H1 (cell line): Measurements from ENCODE around the gene CLDN9. TPM values are rescaled to one million over a fixed set of nuclear protein-coding genes. Genes with fewer than 3 reads are reported as not detected.

Source experiments
- CTCF ChIA-PET: fragments of 300-600 bp; sonication (Branson Sonifier 250); formaldehyde crosslinking; loops from one replicate; lab custom pipeline; 2021; ENCODE audit not compliant: partially characterized antibody; lab: Charles Lee
- POLR2A ChIA-PET: fragments of 300-600 bp; sonication (Branson Sonifier 250); formaldehyde crosslinking; loops from one replicate; lab custom pipeline; 2021; ENCODE audit warnings: inconsistent platforms; ENCODE audit not compliant: partially characterized antibody; lab: Charles Lee
- DNase-seq, 2 experiments: peaks; one replicate each; pipeline versions ENCODE4 v3.0.0 to v3.0.0-alpha.2; 2010 to 2022; ENCODE audit warnings: low spot score in 2 of 2, low read depth in 1 of 2, mixed read lengths in 1 of 2
- FAIRE-seq: peaks from 2 replicates; lab custom pipeline; 2011; peaks lifted over from hg19 to GRCh38; lab: Jason Lieb, UNC
- H2AFZ ChIP-seq: 2 replicates; pipeline ENCODE4 v1.8.1; 2012; ENCODE audit warnings: low read length, inconsistent platforms
- H2AK5ac ChIP-seq: 2 replicates; pipeline ENCODE4 v1.6.1; 2013; ENCODE audit warnings: low read depth, low read length
- H2BK120ac ChIP-seq: replicated peaks from 2 replicates; pipeline ENCODE3; 2013; ENCODE audit warnings: low read depth, low read length, inconsistent platforms
- H2BK12ac ChIP-seq: 2 replicates; pipeline ENCODE4 v1.6.1; 2013; ENCODE audit warnings: low read depth, low read length
- H2BK15ac ChIP-seq: 2 replicates; pipeline ENCODE4 v1.6.1; 2013; ENCODE audit warnings: low read length
- H2BK20ac ChIP-seq: 2 replicates; pipeline ENCODE4 v1.6.1; 2013; ENCODE audit warnings: low read length
- H2BK5ac ChIP-seq: 2 replicates; pipeline ENCODE4 v1.6.1; 2013; ENCODE audit warnings: low read depth, low read length
- H3K14ac ChIP-seq: 2 replicates; pipeline ENCODE4 v1.6.1; 2013; ENCODE audit warnings: inconsistent platforms; ENCODE audit not compliant: insufficient read length
- H3K18ac ChIP-seq: 2 replicates; pipeline ENCODE4 v1.6.1; 2013; ENCODE audit warnings: low read length; ENCODE audit errors: extremely low read depth
- H3K23ac ChIP-seq: 2 replicates; pipeline ENCODE4 v1.6.1; 2013; ENCODE audit warnings: inconsistent platforms; ENCODE audit not compliant: insufficient read length
- H3K23me2 ChIP-seq: 2 replicates; pipeline ENCODE4 v1.6.1; 2013; ENCODE audit warnings: low read depth, low read length
- H3K27ac ChIP-seq: 2 replicates; pipeline ENCODE4 v1.6.1; 2011; ENCODE audit warnings: low read depth, low read length, inconsistent platforms
- H3K27me3 ChIP-seq, 4 experiments: replicated peaks in 1 of 4; 1 replicate in 1 of 4; 2 replicates in 3 of 4; pipeline versions ENCODE4 v1.6.1 to v1.8.1; 2011 to 2013; ENCODE audit warnings: low read length in 3 of 4, mild to moderate bottlenecking in 3 of 4, inconsistent platforms in 2 of 4, mixed read lengths in 2 of 4, moderate library complexity in 1 of 4; ENCODE audit not compliant: control insufficient read depth in 3 of 4, insufficient read depth in 3 of 4; ENCODE audit errors: extremely low read depth in 1 of 4
- H3K36me3 ChIP-seq, 4 experiments: 2 replicates each; pipeline versions ENCODE4 v1.6.1 to v1.8.1; 2011 to 2013; ENCODE audit warnings: mild to moderate bottlenecking in 4 of 4, low read length in 3 of 4, moderate library complexity in 2 of 4, control low read depth in 1 of 4, inconsistent platforms in 1 of 4; ENCODE audit not compliant: insufficient read depth in 4 of 4, control insufficient read depth in 2 of 4
- H3K4ac ChIP-seq: replicated peaks from 2 replicates; pipeline ENCODE3; 2013; ENCODE audit warnings: low read length, low read depth, mixed read lengths, inconsistent platforms; ENCODE audit not compliant: insufficient read length
- H3K4me1 ChIP-seq, 4 experiments: replicated peaks in 1 of 4; 1 replicate in 1 of 4; 2 replicates in 3 of 4; pipeline versions ENCODE4 v1.6.1 to v1.8.1; 2011 to 2013; ENCODE audit warnings: low read length in 3 of 4, inconsistent platforms in 2 of 4, mixed read lengths in 1 of 4; ENCODE audit not compliant: insufficient read depth in 4 of 4, control insufficient read depth in 3 of 4
- H3K4me2 ChIP-seq, 2 experiments: 2 replicates each; pipeline versions ENCODE4 v1.6.1 to v1.8.1; 2011 to 2013; ENCODE audit warnings: low read depth in 2 of 2, low read length in 2 of 2, control low read depth in 1 of 2, inconsistent platforms in 1 of 2, mild to moderate bottlenecking in 1 of 2; ENCODE audit not compliant: insufficient read depth in 1 of 2
- H3K4me3 ChIP-seq, 4 experiments: fragments of 200-600, 300-600 bp in 1 of 4; sonication (generic), shearing (Covaris generic), sonication (Bioruptor Twin) in 1 of 4; 2 replicates each; pipeline versions ENCODE4 v1.5.1 to v1.8.1; 2011 to 2016; ENCODE audit warnings: low read length in 4 of 4, low read depth in 3 of 4, control low read depth in 2 of 4, inconsistent platforms in 2 of 4, mild to moderate bottlenecking in 2 of 4, mixed read lengths in 1 of 4, moderate library complexity in 1 of 4; ENCODE audit not compliant: insufficient read depth in 2 of 4; ENCODE audit errors: extremely low read depth in 1 of 4
- H3K56ac ChIP-seq: replicated peaks from 2 replicates; pipeline ENCODE3; 2013; ENCODE audit warnings: low read depth, mild to moderate bottlenecking, mixed read lengths, low read length, inconsistent platforms; ENCODE audit not compliant: insufficient read length
- H3K79me1 ChIP-seq: 2 replicates; pipeline ENCODE4 v1.6.1; 2013; ENCODE audit warnings: low read depth, low read length, control low read depth
- H3K79me2 ChIP-seq, 2 experiments: 2 replicates each; pipeline versions ENCODE4 v1.6.1 to v1.8.1; 2012 to 2013; ENCODE audit warnings: low read length in 2 of 2, mild to moderate bottlenecking in 2 of 2, inconsistent platforms in 1 of 2; ENCODE audit not compliant: insufficient read depth in 2 of 2, control insufficient read depth in 1 of 2
- H3K9ac ChIP-seq, 4 experiments: replicated peaks in 1 of 4; 1 replicate in 1 of 4; 2 replicates in 3 of 4; pipeline versions ENCODE4 v1.6.1 to v1.8.1; 2011 to 2013; ENCODE audit warnings: low read depth in 3 of 4, low read length in 3 of 4, control low read depth in 2 of 4, mild to moderate bottlenecking in 2 of 4, moderate library complexity in 2 of 4, inconsistent platforms in 1 of 4; ENCODE audit errors: extremely low read depth in 1 of 4
- H3K9me3 ChIP-seq, 2 experiments: 2 replicates each; pipeline versions ENCODE4 v1.6.1 to v1.8.1; 2012 to 2013; ENCODE audit warnings: mild to moderate bottlenecking in 2 of 2, moderate library complexity in 2 of 2, control low read depth in 1 of 2, inconsistent platforms in 1 of 2, low read depth in 1 of 2, low read length in 1 of 2, mixed read lengths in 1 of 2; ENCODE audit not compliant: insufficient read depth in 2 of 2
- H4K20me1 ChIP-seq, 2 experiments: replicated peaks in 1 of 2; 2 replicates each; pipeline versions ENCODE3 to v1.8.1; 2011 to 2013; ENCODE audit warnings: inconsistent platforms in 2 of 2, low read length in 2 of 2, mild to moderate bottlenecking in 1 of 2; ENCODE audit not compliant: insufficient read depth in 2 of 2, control insufficient read depth in 1 of 2
- H4K5ac ChIP-seq: 2 replicates; pipeline ENCODE4 v1.6.1; 2013; ENCODE audit warnings: low read length, low read depth, mixed read lengths, inconsistent platforms; ENCODE audit not compliant: insufficient read length
- H4K8ac ChIP-seq: 2 replicates; pipeline ENCODE4 v1.8.0; 2013; ENCODE audit warnings: mild to moderate bottlenecking, moderate library complexity, low read length, inconsistent platforms; ENCODE audit not compliant: insufficient read depth; ENCODE audit errors: extremely low read depth
- H4K91ac ChIP-seq: replicated peaks from 2 replicates; pipeline ENCODE3; 2013; ENCODE audit warnings: low read length, mixed read lengths, inconsistent platforms; ENCODE audit not compliant: insufficient read length
- BCL11A ChIP-seq, 2 experiments: IDR thresholded peaks; one replicate each; pipeline ENCODE4 v1.6.1; 2011; ENCODE audit warnings: low read depth in 2 of 2, low read length in 2 of 2, mild to moderate bottlenecking in 2 of 2
- CREB1 ChIP-seq: IDR thresholded peaks from 2 replicates; pipeline ENCODE4 v1.6.1; 2012; ENCODE audit warnings: inconsistent platforms
- E2F6 ChIP-seq: IDR thresholded peaks from 2 replicates; pipeline ENCODE4 v1.6.1; 2012; ENCODE audit warnings: inconsistent platforms
- JUN ChIP-seq: IDR thresholded peaks from 2 replicates; pipeline ENCODE4 v1.6.1; 2011; ENCODE audit warnings: low read depth, mild to moderate bottlenecking, improper control_type of control experiment, low read length
- KDM5A ChIP-seq: fragments of 200-600 bp; IDR thresholded peaks from 2 replicates; pipeline ENCODE4 v1.7.1; 2012; ENCODE audit warnings: mild to moderate bottlenecking, low read length, inconsistent platforms, mixed read lengths
- MAX ChIP-seq: IDR thresholded peaks from 2 replicates; pipeline ENCODE4 v1.6.1; 2012; ENCODE audit warnings: inconsistent platforms
- RXRA ChIP-seq: IDR thresholded peaks from 2 replicates; pipeline ENCODE4 v1.6.1; 2011; ENCODE audit warnings: low read depth, mild to moderate bottlenecking, low read length, moderate library complexity; ENCODE audit not compliant: insufficient read depth
- SRF ChIP-seq: IDR thresholded peaks from 2 replicates; pipeline ENCODE4 v1.6.1; 2011; ENCODE audit warnings: mild to moderate bottlenecking, low read depth, low read length, moderate library complexity
- SUZ12 ChIP-seq: fragments of 200-600 bp; sonication (generic); IDR thresholded peaks from 2 replicates; pipeline ENCODE4 v1.6.1; 2012; ENCODE audit warnings: mild to moderate bottlenecking, inconsistent platforms, low read length, moderate library complexity, mixed read lengths
- USF2 ChIP-seq: IDR thresholded peaks from 2 replicates; pipeline ENCODE4 v1.6.1; 2011; ENCODE audit warnings: low read length, improper control_type of control experiment
- WGBS, 2 experiments: shearing (Covaris generic) in 1 of 2; methylation state at CpG; one replicate each; pipeline versions ENCODE4 v1.1.6 to v1.1.7; 2013 to 2015; ENCODE audit warnings: low lambda C conversion rate in 2 of 2, mixed read lengths in 2 of 2, inconsistent platforms in 1 of 2, low coverage in 1 of 2, missing lambda C conversion rate in 1 of 2; ENCODE audit not compliant: insufficient replicate concordance in 2 of 2, insufficient coverage in 1 of 2, insufficient read length in 1 of 2; ENCODE audit errors: extremely low coverage in 1 of 2, missing lambda C conversion rate in 1 of 2; 5-methylcytosine and 5-hydroxymethylcytosine counted together
- polyA plus RNA-seq, 7 experiments: library from polyadenylated mRNA; depleted of rRNA in 3 of 7; stranded (reverse) in 5 of 7; unstranded in 2 of 7; fragments of >200 nt in 5 of 7; fragments of 200-250 nt in 2 of 7; gene quantifications; 1 replicate in 5 of 7; 2 replicates in 1 of 7; 4 replicates in 1 of 7; pipeline versions ENCODE4 v1.2.1 to v1.2.3, GENCODE V29; 2011 to 2013; ENCODE audit warnings: missing spikeins in 2 of 7, mixed read lengths in 2 of 7
- total RNA-seq: library from RNA; stranded (reverse); fragmentation: NEBNext Ultra II Directional; extraction: Animal tissue kit (Norgen Biotek cat#: 25700); gene quantifications from 2 replicates; pipeline ENCODE4 v1.2.1, GENCODE V29; 2021

CLDN9 gene
- total and polyA plus RNA-seq, 2 of the 8 experiments (the other 6 are each of a cell fraction or from before 2014, with no cell fraction given) = 0.60 to 0.89 TPM

GRCh38 chr16:2967211-2967631, 45.5 kb upstream of the CLDN9 start:
- H2BK15ac ChIP-seq = no peak overlapping the region
- H4K20me1 ChIP-seq = peaks cover 17 to 23% of the 10 kb centered on the region in 2 experiments
- H3K4me1 ChIP-seq = peaks cover 0 to 38% (median 22%) of the 10 kb centered on the region in 4 experiments; a peak in 6 of 7 replicates
- FAIRE-seq = no peak
- H3K27me3 ChIP-seq = peaks cover 15 to 32% (median 23%) of the 10 kb centered on the region in 4 experiments; a peak in 6 of 7 replicates
- H4K5ac ChIP-seq = no peak overlapping the region
- no peak overlapping the region for H2AFZ ChIP-seq
- no peak overlapping the region for H2BK5ac ChIP-seq
- peaks cover 0 to 6% (median 0%) of the 10 kb centered on the region in 4 experiments; a peak in 2 of 8 replicates for H3K36me3 ChIP-seq
- H3K9me3 ChIP-seq = no peaks in the 10 kb centered on the region
- H3K23ac ChIP-seq = no peak overlapping the region
- H2BK20ac ChIP-seq = no peak overlapping the region
- H3K79me2 ChIP-seq = peaks cover 0 to 2% of the 10 kb centered on the region in 2 experiments; a peak in 1 of 4 replicates
- H3K9ac ChIP-seq = no peak overlapping the region
- no peak overlapping the region for H4K8ac ChIP-seq
- no peak overlapping the region for H2BK12ac ChIP-seq
- H3K4ac ChIP-seq = no peak overlapping the region
- WGBS, 2 experiments = 24% methylated on average over 26 of the region's 51 CpGs; no CpG with 5 or more reads in 1 of the 2 experiments
- no peak overlapping the region for H3K14ac ChIP-seq
- CTCF ChIA-PET = interaction anchor here (0.7 to 1.8 kb wide), 12 partner anchors 9 to 64 kb away, joined by 3 to 10 read pairs (median 4); partner anchors contain the start of gene FLYWCH1
- no peak overlapping the region for H2BK120ac ChIP-seq
- peak in 1 of 2 experiments; percentile 47 for DNase-seq
- no peak overlapping the region for H2AK5ac ChIP-seq
- H3K4me3 ChIP-seq = peak overlapping the region in 3 of 4 experiments; percentile 14 to 51 (median 23); a peak in 4 of 8 replicates
- H4K91ac ChIP-seq = peak overlapping the region; percentile 30
- H3K18ac ChIP-seq = no peak overlapping the region
- POLR2A ChIA-PET = interaction anchor here (0.7 to 25.4 kb wide), 7 partner anchors 8 to 196 kb away, joined by 3 to 455 read pairs (median 7); partner anchors contain the start of genes CLDN6, HCFC1R1, PKMYT1 and THOC6
- no peak overlapping the region for H3K56ac ChIP-seq
- peaks cover 7% of the 10 kb centered on the region for H3K79me1 ChIP-seq
- H3K4me2 ChIP-seq = peak overlapping the region; percentile 40 to 66
- peaks cover 27% of the 10 kb centered on the region for H3K23me2 ChIP-seq
- no peak overlapping the region for H3K27ac ChIP-seq
- TF ChIP-seq JUN (no peak), SUZ12 (0 out of 2 replicates have a peak, but pooled peaks have one; percentile 41), BCL11A (IDR thresholded peaks at IDR 0.05; ENCODE audit: low read depth in 2 of 2, low read length in 2 of 2) (no peak), KDM5A (no peak), E2F6 (peak; percentile 45), RXRA (no peak), SRF (no peak), USF2 (no peak), CREB1 (no peak; the same call in 1 of the 2 replicates), MAX (0 out of 2 replicates have a peak, but pooled peaks have one; percentile 17)
